K562 (cell line): ENCODE data around the gene PRR7. TPM values are rescaled to one million over a fixed set of nuclear protein-coding genes. Genes with fewer than 3 reads are reported as not detected.

Source experiments
- ARID4B ChIP-seq: sonication (generic); formaldehyde crosslinking; IDR thresholded peaks from 2 replicates; pipeline ENCODE4 v1.8.0; 2022; ENCODE audit warnings: mild to moderate bottlenecking, missing genetic modification reagents
- JUND ChIP-seq, 2 experiments: IDR thresholded peaks; 2 replicates in 1 of 2; 3 replicates in 1 of 2; pipeline ENCODE4 v1.6.1; 2011; ENCODE audit warnings: borderline replicate concordance in 2 of 2, low read depth in 2 of 2, low read length in 2 of 2, improper control_type of control experiment in 1 of 2, missing biosample characterization in 1 of 2, missing genetic modification characterization in 1 of 2, missing genetic modification reagents in 1 of 2
- MAFK ChIP-seq: IDR thresholded peaks from 2 replicates; pipeline ENCODE4 v1.6.1; 2011; ENCODE audit warnings: low read length, improper control_type of control experiment
- RBM34 ChIP-seq: fragments of 200-400 bp; formaldehyde crosslinking; IDR thresholded peaks from 2 replicates; pipeline ENCODE4 v1.6.1; 2018; ENCODE audit warnings: low read length, borderline replicate concordance; ENCODE audit not compliant: insufficient read depth
- YY1 ChIP-seq, 3 experiments: IDR thresholded peaks; 2 replicates each; pipeline ENCODE4 v1.6.1; 2011; ENCODE audit warnings: low read length in 2 of 3, mild to moderate bottlenecking in 2 of 3, moderate library complexity in 2 of 3, borderline replicate concordance in 1 of 3, control low read depth in 1 of 3, low read depth in 1 of 3; ENCODE audit not compliant: insufficient read depth in 3 of 3, insufficient replicate concordance in 2 of 3, control insufficient read depth in 1 of 3, insufficient read length in 1 of 3; ENCODE audit errors: extremely low read depth in 1 of 3
- ZNF592 ChIP-seq: fragments of 450-650 bp; IDR thresholded peaks from 2 replicates; pipeline ENCODE4 v1.6.1; 2017; ENCODE audit warnings: antibody characterized with exemption, mild to moderate bottlenecking
- polyA plus RNA-seq, 8 experiments: library from polyadenylated mRNA; depleted of rRNA in 4 of 8; stranded (reverse) in 5 of 8; unstranded in 3 of 8; fragments of >200 nt; fragmentation: Nextera tagmentation in 2 of 8; fragmentation: Illumina TruSeq in 1 of 8; extraction: Ambion mirVana in 2 of 8; extraction: Trizol in 1 of 8; gene quantifications; 2 replicates each; pipeline versions ENCODE4 v1.2.1 to v1.2.3, GENCODE V29; 2011 to 2014; ENCODE audit warnings: inconsistent platforms in 1 of 8, missing spikeins in 1 of 8
- total RNA-seq, 7 experiments: library from RNA; depleted of rRNA in 6 of 7; stranded (reverse); fragments of >200 nt in 6 of 7; fragmentation: Illumina TruSeq in 2 of 7; extraction: Trizol in 2 of 7; gene quantifications; 2 replicates each; pipeline versions ENCODE4 v1.2.1 to v1.2.3, GENCODE V29; 2011 to 2021; ENCODE audit warnings: low replicate concordance in 1 of 7
- TF ChIP-seq, protein P1 (sequence below): IDR thresholded peaks from 2 replicates; pipeline ENCODE4 v1.6.1; 2011; ENCODE audit warnings: borderline replicate concordance, low read depth, mild to moderate bottlenecking, moderate library complexity, low read length; ENCODE audit not compliant: insufficient read depth, poor library complexity, severe bottlenecking
- TF ChIP-seq, protein P2 (sequence below): fragments of 250-450 bp; sonication (Bioruptor Pico); IDR thresholded peaks from 2 replicates; pipeline ENCODE4 v1.9.0; 2021; ENCODE audit warnings: mild to moderate bottlenecking, inconsistent platforms

PRR7 gene
- total and polyA plus RNA-seq, 9 of the 15 experiments (the other 6 are each of a cell fraction or from before 2014, with no cell fraction given), result 0.80 to 11.3 (median 10.4) TPM; not detected in 4

- TF ChIP-seq ARID4B (CRISPR knock-in tag) (no peak), MAFK (no peak), RBM34 (no peak), JUND (IDR thresholded peaks at IDR 0.05; ENCODE audit: borderline replicate concordance, low read depth, low read length) (peak; percentile 43), JUND (tag; IDR thresholded peaks at IDR 0.05; ENCODE audit: borderline replicate concordance, low read depth, low read length) (no peak), YY1 (IDR thresholded peaks at IDR 0.05; ENCODE audit: borderline replicate concordance in 1 of 3, control insufficient read depth in 1 of 3, extremely low read depth in 1 of 3, insufficient read depth in 3 of 3, insufficient read length in 1 of 3, insufficient replicate concordance in 2 of 3, low read depth in 1 of 3, low read length in 2 of 3) (peak in 1 of 3 experiments; percentile 26), ZNF592 (peak; percentile 53; the same call in 1 of the 2 replicates)
- TF ChIP-seq, protein P1, sequence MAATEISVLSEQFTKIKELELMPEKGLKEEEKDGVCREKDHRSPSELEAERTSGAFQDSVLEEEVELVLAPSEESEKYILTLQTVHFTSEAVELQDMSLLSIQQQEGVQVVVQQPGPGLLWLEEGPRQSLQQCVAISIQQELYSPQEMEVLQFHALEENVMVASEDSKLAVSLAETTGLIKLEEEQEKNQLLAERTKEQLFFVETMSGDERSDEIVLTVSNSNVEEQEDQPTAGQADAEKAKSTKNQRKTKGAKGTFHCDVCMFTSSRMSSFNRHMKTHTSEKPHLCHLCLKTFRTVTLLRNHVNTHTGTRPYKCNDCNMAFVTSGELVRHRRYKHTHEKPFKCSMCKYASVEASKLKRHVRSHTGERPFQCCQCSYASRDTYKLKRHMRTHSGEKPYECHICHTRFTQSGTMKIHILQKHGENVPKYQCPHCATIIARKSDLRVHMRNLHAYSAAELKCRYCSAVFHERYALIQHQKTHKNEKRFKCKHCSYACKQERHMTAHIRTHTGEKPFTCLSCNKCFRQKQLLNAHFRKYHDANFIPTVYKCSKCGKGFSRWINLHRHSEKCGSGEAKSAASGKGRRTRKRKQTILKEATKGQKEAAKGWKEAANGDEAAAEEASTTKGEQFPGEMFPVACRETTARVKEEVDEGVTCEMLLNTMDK, result peak; percentile 65
- TF ChIP-seq, protein P2, sequence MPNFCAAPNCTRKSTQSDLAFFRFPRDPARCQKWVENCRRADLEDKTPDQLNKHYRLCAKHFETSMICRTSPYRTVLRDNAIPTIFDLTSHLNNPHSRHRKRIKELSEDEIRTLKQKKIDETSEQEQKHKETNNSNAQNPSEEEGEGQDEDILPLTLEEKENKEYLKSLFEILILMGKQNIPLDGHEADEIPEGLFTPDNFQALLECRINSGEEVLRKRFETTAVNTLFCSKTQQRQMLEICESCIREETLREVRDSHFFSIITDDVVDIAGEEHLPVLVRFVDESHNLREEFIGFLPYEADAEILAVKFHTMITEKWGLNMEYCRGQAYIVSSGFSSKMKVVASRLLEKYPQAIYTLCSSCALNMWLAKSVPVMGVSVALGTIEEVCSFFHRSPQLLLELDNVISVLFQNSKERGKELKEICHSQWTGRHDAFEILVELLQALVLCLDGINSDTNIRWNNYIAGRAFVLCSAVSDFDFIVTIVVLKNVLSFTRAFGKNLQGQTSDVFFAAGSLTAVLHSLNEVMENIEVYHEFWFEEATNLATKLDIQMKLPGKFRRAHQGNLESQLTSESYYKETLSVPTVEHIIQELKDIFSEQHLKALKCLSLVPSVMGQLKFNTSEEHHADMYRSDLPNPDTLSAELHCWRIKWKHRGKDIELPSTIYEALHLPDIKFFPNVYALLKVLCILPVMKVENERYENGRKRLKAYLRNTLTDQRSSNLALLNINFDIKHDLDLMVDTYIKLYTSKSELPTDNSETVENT (CRISPR knock-in tag), result no peak
Observed at GRCh38 chr5:177500685-177501522, 54.3 kb downstream of the PRR7 start (continued).
